ENCODE data around the gene SORBS2. TPM values are rescaled to one million over a fixed set of nuclear protein-coding genes. Genes with fewer than 3 reads are reported as not detected.

Gene SORBS2
- total RNA-seq, 1 experiment from 2014 or later, result 9.7 TPM

- TF ChIP-seq CTCF (conservative IDR thresholded peaks at IDR 0.05), result no peak
- H2BK5ac ChIP-seq (ENCODE audit: insufficient read length, low read length), result peak overlapping the region; percentile 55
- H3K79me2 ChIP-seq (ENCODE audit: insufficient read depth, low read length), result no peaks in the 10 kb centered on the region
- no peaks in the 10 kb centered on the region for H3K27me3 ChIP-seq (ENCODE audit: insufficient read depth, low read length)
- no peak overlapping the region for H4K91ac ChIP-seq (ENCODE audit: insufficient read length, low read depth, low read length)
- H3K56ac ChIP-seq (ENCODE audit: insufficient read length, low read depth, low read length), result no peak overlapping the region
- peaks cover 2 to 6% (median 5%) of the 10 kb centered on the region in 3 experiments; a peak in 4 of 7 replicates for H3K36me3 Mint-ChIP-seq (ENCODE audit: insufficient read depth in 1 of 3, low read depth in 3 of 3)
- no peak overlapping the region for H3K9ac ChIP-seq (ENCODE audit: extremely low read depth, insufficient read length, low read length)
- no peak overlapping the region for H3K27ac ChIP-seq (ENCODE audit: insufficient read length, low read depth, low read length)
- 0 out of 5 replicates have a peak, but pooled peaks cover 0 to 7% of the 10 kb centered on the region in 2 experiments for H3K9me3 Mint-ChIP-seq
- H2BK15ac ChIP-seq (ENCODE audit: low read depth, low read length), result no peak overlapping the region
- no peaks in the 10 kb centered on the region for H3K23me2 ChIP-seq (ENCODE audit: insufficient read length, low read depth, low read length, poor library complexity, severe bottlenecking)
- peaks cover 26 to 33% of the 10 kb centered on the region in 2 experiments for H3K4me1 Mint-ChIP-seq
- H3K4me2 ChIP-seq (ENCODE audit: insufficient read depth, insufficient read length, low read length), result no peak overlapping the region
- no peak overlapping the region for H2BK120ac ChIP-seq (ENCODE audit: low read depth, low read length, poor library complexity, severe bottlenecking)
- H3K27ac Mint-ChIP-seq, result no peak overlapping the region
- no peak overlapping the region for H3K4ac ChIP-seq (ENCODE audit: low read depth, low read length)
- no peak for DNase-seq
- H3K9me3 ChIP-seq (ENCODE audit: control insufficient read depth, low read depth, low read length), result no peaks in the 10 kb centered on the region
- no peak overlapping the region for H2BK20ac ChIP-seq (ENCODE audit: low read depth, low read length, poor library complexity, severe bottlenecking)
- H3K18ac ChIP-seq (ENCODE audit: insufficient read length, low read depth, low read length), result no peak overlapping the region
- no peak overlapping the region for H2AFZ ChIP-seq (ENCODE audit: low read length)
- H4K5ac ChIP-seq (ENCODE audit: insufficient read length, low read depth, low read length), result no peak overlapping the region
- H3T11ph ChIP-seq (ENCODE audit: low read length), result no peak overlapping the region
- H3K79me1 ChIP-seq (ENCODE audit: insufficient read depth, low read depth, low read length, poor library complexity, severe bottlenecking), result no peaks in the 10 kb centered on the region
- no peak overlapping the region for H3K14ac ChIP-seq (ENCODE audit: insufficient read depth, low read length)
- H3K4me3 Mint-ChIP-seq, result no peak overlapping the region
- H3K27me3 Mint-ChIP-seq (ENCODE audit: low read depth), result no peaks in the 10 kb centered on the region
- H4K8ac ChIP-seq (replicated peaks; ENCODE audit: insufficient read length, low read depth, low read length), result no peak overlapping the region
- no peak overlapping the region for H2BK12ac ChIP-seq (ENCODE audit: insufficient read length, low read depth, low read length)
- no peak overlapping the region for H2AK5ac ChIP-seq (ENCODE audit: insufficient read length, low read length)
- H4K20me1 ChIP-seq (ENCODE audit: control insufficient read depth, insufficient read depth, insufficient read length), result no peaks in the 10 kb centered on the region
- H3K4me1 ChIP-seq (ENCODE audit: insufficient read depth, low read length), result peaks cover 8% of the 10 kb centered on the region; the same call in 1 of the 2 replicates
- no peak overlapping the region for H3K23ac ChIP-seq (ENCODE audit: insufficient read length, low read depth, low read length)
Observed at GRCh38 chr4:185833055-185833598, 21.1 kb upstream of the SORBS2 start.
